D721Med (cell line): Measurements from ENCODE around the gene PRKN.

ENCODE experiments used
- DNase-seq: peaks from one replicate; pipeline ENCODE4 v3.0.0; 2011; ENCODE audit warnings: low spot score; ENCODE audit not compliant: insufficient read length
- FAIRE-seq: peaks from 2 replicates; lab custom pipeline; 2011; peaks lifted over from hg19 to GRCh38; lab: Jason Lieb, UNC
- TF ChIP-seq, protein P1 (sequence below): IDR thresholded peaks from 2 replicates; pipeline ENCODE4 v1.5.1; 2012; ENCODE audit warnings: mild to moderate bottlenecking, control low read depth; ENCODE audit not compliant: insufficient read depth; ENCODE audit errors: missing control alignments

Gene PRKN

DNA sequence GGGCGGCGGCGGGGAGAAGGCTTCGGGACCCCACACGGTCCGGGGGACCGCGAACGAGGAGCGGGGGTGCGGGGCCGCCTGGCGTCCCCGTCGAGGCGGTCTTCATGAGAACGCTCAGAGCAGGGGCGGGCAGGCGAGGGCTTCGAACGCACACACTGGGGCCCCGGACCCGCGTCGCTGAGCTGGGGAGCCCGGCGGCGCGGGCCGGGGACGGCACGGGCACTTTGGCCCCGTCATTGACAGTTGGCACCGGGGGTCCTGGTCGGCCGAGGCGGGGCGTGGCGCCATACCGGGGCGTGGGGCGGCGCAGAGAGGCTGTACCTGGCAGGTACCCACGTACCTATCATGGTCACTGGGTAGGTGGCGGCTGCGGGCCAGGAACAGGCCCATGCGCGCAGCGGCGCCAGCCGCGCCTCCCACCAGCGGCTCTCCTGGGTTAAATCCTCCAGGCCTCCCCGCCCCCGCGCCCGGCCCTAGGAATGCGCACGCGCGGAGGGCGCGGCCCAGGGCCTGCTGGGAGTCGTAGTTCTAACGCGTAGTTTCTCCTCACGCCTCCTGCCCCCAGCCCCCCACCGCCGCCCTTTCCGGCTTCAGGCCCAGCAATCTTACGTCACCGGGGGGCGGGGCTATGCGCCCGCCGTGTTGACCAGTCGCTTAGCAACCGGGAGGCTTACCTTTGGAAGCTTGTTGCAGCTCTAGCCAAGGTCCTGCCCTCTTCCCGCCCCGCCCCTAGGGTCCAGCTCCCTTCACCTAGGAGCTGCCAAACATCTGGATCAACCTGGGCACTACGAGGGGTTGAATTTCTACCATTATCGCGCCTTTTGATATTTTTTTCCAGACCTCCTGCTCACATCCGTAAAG is at the start of gene PRKN, which contains the start of gene PACRG:
Gene PRKN, minus strand, starts transcription at position 445 of the 861 bp plus-strand sequence.
Gene PACRG, plus strand, starts transcription at position 653 of the 861 bp plus-strand sequence.
- TF ChIP-seq, protein P1, sequence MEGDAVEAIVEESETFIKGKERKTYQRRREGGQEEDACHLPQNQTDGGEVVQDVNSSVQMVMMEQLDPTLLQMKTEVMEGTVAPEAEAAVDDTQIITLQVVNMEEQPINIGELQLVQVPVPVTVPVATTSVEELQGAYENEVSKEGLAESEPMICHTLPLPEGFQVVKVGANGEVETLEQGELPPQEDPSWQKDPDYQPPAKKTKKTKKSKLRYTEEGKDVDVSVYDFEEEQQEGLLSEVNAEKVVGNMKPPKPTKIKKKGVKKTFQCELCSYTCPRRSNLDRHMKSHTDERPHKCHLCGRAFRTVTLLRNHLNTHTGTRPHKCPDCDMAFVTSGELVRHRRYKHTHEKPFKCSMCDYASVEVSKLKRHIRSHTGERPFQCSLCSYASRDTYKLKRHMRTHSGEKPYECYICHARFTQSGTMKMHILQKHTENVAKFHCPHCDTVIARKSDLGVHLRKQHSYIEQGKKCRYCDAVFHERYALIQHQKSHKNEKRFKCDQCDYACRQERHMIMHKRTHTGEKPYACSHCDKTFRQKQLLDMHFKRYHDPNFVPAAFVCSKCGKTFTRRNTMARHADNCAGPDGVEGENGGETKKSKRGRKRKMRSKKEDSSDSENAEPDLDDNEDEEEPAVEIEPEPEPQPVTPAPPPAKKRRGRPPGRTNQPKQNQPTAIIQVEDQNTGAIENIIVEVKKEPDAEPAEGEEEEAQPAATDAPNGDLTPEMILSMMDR, result no peak
- FAIRE-seq (no peak), DNase-seq (peak; percentile 81)

DNA sequence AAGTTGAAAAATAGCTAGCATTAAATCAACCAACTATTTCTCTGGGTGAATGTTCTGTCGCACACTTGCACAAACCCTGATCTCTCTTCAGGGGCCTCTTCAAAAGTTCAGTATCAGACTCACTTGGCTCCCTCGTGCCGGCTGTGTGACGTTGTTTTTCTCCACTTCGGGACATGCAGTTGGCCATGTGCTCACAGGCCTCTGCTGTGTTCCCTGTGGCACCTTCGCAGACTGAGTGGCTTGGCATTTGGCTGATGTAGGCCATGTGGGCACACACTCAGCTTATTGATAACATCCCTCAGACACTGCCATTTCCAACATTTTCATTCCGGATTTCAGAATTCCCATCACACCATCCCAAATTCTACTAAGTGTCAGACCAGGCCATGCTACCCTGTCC is 49.5 kb upstream of the PRKN start:
- no peak for FAIRE-seq
- TF ChIP-seq, protein P1, result no peak
- no peak for DNase-seq

DNA sequence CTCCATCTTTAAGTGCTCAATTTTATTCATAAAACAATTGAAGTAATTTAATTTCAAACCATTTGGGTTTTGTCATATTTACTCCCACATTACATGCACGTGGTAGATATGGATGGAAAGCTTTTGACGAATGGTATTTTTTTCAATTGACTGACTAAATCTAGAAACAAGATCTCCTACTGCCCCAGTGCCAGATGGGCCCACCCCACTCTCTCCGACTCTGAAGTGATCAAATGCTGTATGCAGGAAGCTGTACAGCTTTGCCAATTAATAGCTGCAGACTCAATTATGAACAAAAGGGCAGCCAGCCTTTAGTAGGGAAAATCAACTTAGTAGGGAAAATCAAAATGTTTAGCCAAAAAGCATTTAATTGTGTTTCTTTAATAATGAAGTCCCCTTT is 46.4 kb upstream of the PRKN start:
- FAIRE-seq (no peak), DNase-seq (no peak)
- TF ChIP-seq, protein P1, result no peak

DNA sequence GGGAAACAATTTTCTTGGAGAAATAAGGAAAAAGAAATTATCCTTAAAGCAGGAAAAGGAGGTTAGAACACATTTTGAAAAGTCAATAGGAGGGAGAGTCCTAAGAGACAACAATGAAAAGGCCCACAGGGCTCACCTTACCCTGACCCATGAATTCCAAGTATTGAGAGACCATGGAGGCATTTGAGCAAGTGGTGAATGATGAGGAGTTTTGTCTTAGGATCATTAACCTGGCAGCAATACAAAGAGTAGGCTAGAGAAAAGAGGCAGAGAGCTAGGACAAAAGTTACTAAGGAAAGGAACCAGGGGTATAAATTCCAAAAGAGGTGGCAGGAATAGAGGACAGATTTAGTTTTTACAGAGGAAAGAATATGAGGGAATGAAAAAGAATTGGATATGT is 44.9 kb upstream of the PRKN start:
- FAIRE-seq (no peak), DNase-seq (no peak)
- TF ChIP-seq, protein P1, result no peak

- no peak for FAIRE-seq
- no peak for DNase-seq
- TF ChIP-seq, protein P1, result no peak
Observed at GRCh38 chr6:162770955-162771354, 43.4 kb upstream of the PRKN start.

DNA sequence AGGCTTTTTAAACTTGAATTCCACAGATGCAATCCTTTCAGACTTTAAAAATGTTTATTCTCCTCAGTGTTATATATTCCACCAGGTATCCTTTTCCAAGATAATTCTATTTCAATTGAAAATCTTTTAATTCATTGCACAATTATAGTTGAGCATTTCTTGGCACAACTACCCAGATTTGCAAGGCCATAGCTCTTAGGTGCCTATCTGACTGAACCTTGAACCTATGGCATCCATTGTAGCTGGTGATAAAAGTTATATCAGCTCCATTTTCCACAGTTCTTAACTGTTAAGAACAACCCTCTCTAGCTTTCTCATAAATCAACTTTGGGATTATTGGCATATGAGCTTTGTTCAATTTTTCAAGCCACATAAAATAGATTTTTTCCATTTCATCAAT is 42.6 kb upstream of the PRKN start:
- TF ChIP-seq, protein P1, result no peak
- no peak for FAIRE-seq
- DNase-seq, result no peak

GRCh38 chr6:162753775-162754174 is 26.2 kb upstream of the PRKN start:
- FAIRE-seq (no peak), DNase-seq (no peak)
- TF ChIP-seq, protein P1, result no peak
